Kidney epithelial cell (primary cell): ENCODE data around the gene MEX3A. TPM values are rescaled to one million over a fixed set of nuclear protein-coding genes. Genes with fewer than 3 reads are reported as not detected.
A peak's percentile ranks its signal among the peaks of the same experiment; 100 is the strongest.
"Not testable (repeated sequence)": the region's sequence is repeated elsewhere in the genome, so short reads cannot be mapped to it uniquely, and the experiment has no call there.

Source experiments
- DNase-seq: peaks from one replicate; pipeline ENCODE4 v3.0.0-alpha.2; 2010; ENCODE audit warnings: low read depth
- H3K27me3 ChIP-seq: 2 replicates; pipeline ENCODE4 v1.6.0; 2011; ENCODE audit warnings: low read length; ENCODE audit not compliant: control insufficient read depth, insufficient read depth
- H3K36me3 ChIP-seq: 2 replicates; pipeline ENCODE4 v1.5.1; 2011; ENCODE audit warnings: low read length; ENCODE audit not compliant: control insufficient read depth, insufficient read depth
- H3K4me3 ChIP-seq: 2 replicates; pipeline ENCODE4 v1.5.1; 2011; ENCODE audit warnings: low read depth, mild to moderate bottlenecking, control low read depth, low read length
- CTCF ChIP-seq: IDR thresholded peaks from 2 replicates; pipeline ENCODE4 v1.5.1; 2011; ENCODE audit warnings: mild to moderate bottlenecking, moderate library complexity, low read length, control low read depth, inconsistent platforms; ENCODE audit not compliant: insufficient read depth, poor library complexity, severe bottlenecking
- total RNA-seq: library from RNA; depleted of rRNA; stranded (reverse); fragments of >200 nt; gene quantifications from 2 replicates; pipeline ENCODE4 v1.2.3, GENCODE V29; 2015

Gene MEX3A
- total RNA-seq, 1 donor from 2014 or later, result 34.5 TPM

- no peaks in the 10 kb centered on the region for H3K36me3 ChIP-seq
- TF ChIP-seq CTCF, result no peak
- H3K4me3 ChIP-seq, result peak overlapping the region; percentile 0
- no peak for DNase-seq
- no peaks in the 10 kb centered on the region for H3K27me3 ChIP-seq
Measured at GRCh38 chr1:156118177-156118868, 36.1 kb upstream of the MEX3A start.

GRCh38 chr1:156117414-156118176 is 35.3 kb upstream of the MEX3A start:
- H3K36me3 ChIP-seq, result no peaks in the 10 kb centered on the region
- no peak for DNase-seq
- no peak for TF ChIP-seq CTCF

GRCh38 chr1:156116731-156117130 is 34.5 kb upstream of the MEX3A start:
- not testable (repeated sequence) for H3K27me3 ChIP-seq, DNase-seq, H3K36me3 ChIP-seq
- H3K4me3 ChIP-seq, result peak overlapping the region; percentile 67

More at GRCh38 chr1:156117414-156118176, 35.3 kb upstream of the MEX3A start:
- H3K27me3 ChIP-seq, result no peaks in the 10 kb centered on the region
- H3K4me3 ChIP-seq, result peak overlapping the region; percentile 2

- Histone ChIP-seq H3K4me3 (peak overlapping the region; percentile 67), H3K27me3 (no peaks in the 10 kb centered on the region), H3K36me3 (no peaks in the 10 kb centered on the region)
- TF ChIP-seq CTCF, result no peak
- DNase-seq, result no peak
Measured at GRCh38 chr1:156115514-156116374, 33.5 kb upstream of the MEX3A start.

GRCh38 chr1:156114919-156115513 is 32.8 kb upstream of the MEX3A start:
- DNase-seq, result no peak
- no peaks in the 10 kb centered on the region for H3K36me3 ChIP-seq
- TF ChIP-seq CTCF, result no peak

More at GRCh38 chr1:156114919-156115513, 32.8 kb upstream of the MEX3A start:
- Histone ChIP-seq H3K4me3 (peak overlapping the region; percentile 67), H3K27me3 (no peaks in the 10 kb centered on the region)
